Activated T-helper 1 cell treated with Interleukin-2 at 50 U/mL for 16 hours (primary cell): Measurements from ENCODE around the gene CST9.
"Not testable (repeated sequence)": the region's sequence is repeated elsewhere in the genome, so short reads cannot be mapped to it uniquely, and the experiment has no call there.

ENCODE experiments used
- DNase-seq: peaks from one replicate; pipeline ENCODE4 v3.0.0-alpha.2; 2020; ENCODE audit warnings: low read depth

CST9 gene

DNA sequence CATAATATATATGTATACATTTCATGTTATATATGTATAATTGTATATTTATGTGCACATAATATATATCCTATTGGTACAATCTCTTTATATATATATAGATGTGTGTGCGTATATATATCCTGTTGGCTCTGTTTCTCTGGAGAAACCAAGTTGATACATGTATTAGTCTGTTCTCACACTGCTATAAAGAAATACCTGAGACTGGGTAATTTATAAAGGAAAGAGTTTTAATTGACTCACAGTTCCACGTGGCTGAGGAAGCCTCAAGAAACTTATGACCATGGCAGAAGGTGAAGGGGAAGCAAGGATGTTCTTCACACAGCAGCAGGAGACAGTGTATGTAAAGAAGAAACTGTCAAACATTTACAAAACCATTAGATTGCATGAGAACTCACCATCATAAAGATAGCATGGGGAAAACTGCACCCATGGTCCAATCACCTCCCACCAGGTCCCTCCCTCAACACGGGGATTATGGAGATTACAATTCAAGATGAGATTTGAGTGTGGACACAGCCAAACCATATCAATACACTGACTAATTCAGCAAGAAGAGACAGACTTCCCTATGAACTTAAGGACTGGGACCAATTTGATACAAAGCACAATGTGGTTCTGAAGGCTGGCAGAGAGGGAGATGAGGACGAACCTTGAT, 18.1 kb upstream of the CST9 start:
- DNase-seq, result no peak

DNA sequence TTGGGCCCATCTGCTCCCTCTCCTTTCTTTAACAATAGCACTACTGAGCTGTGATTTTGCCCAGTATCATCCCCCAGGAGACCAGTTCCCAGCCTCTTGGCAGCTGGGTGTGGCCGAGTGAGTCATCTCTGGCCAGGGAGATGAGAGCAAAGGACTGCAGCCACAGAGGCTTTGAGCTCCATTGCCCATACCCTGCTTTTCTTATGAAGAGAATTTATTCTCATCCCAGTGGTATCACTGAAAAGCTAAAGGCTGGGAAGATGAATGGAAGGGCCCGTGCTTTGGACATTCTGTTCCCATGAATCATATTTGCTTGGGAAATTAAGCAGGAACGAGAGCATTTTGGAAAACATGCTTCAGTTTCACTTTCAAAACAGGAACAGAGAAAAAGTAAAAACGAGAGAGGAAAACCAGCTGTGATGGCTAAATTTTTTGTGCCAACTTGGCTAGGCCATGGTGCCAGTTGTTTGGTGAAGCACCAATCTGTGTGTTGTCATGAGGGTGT, 17.2 kb upstream of the CST9 start:
- DNase-seq, result no peak

GRCh38 chr20:23622401-23622800, 16.7 kb upstream of the CST9 start:
- DNase-seq, result not testable (repeated sequence)

GRCh38 chr20:23620670-23621386, 15.1 kb upstream of the CST9 start:
- DNase-seq, result not testable (repeated sequence)

- no peak for DNase-seq
These were observed 8.4 kb upstream of the CST9 start for GRCh38 chr20:23614163-23614562.

- no peak for DNase-seq
These were observed 8.0 kb upstream of the CST9 start for GRCh38 chr20:23613676-23614075.

- no peak for DNase-seq
These were observed 6.7 kb upstream of the CST9 start for GRCh38 chr20:23612396-23612795.

- DNase-seq, result no peak
These were observed 3.9 kb upstream of the CST9 start for GRCh38 chr20:23609486-23610109.

GRCh38 chr20:23608251-23608846, 2.6 kb upstream of the CST9 start:
- no peak for DNase-seq

DNA sequence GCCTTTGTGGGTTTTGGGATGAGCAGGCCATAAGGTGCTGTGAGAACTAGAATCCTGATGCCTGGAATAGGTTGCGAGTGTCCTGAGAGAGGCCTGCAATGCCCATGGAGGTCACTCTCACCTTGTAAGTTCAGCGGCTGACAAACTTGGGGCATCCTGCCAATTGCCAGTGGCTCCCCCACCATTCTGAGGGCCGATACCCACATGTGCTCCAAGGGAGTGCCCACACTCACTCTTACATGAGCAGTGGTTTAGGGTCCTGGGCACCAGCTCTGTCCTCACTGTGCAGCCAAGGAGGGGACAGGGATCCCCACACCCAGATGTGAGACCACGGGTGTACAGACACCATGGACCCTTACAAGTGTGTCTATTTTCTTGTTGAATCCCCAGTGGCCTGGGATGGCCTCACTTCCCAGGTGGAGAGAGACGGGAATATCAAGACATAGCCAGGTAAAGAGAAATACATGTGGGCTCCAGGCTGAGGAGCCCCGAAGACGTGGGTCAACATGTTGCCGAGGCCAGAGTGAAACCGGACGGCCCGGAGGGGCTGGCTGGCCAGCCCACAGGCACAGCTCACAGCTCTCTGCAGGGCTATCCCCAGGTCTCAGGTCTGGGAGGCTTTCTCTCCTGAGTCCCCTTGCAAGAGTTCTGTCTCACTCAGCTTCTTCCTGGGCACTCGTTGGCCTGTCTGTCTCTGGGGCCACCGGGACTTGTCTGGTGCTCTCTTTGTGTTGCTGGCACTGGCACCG, 2.0 kb upstream of the CST9 start:
- no peak for DNase-seq

GRCh38 chr20:23606652-23607049, 934 bp upstream of the CST9 start:
- no peak for DNase-seq

DNA sequence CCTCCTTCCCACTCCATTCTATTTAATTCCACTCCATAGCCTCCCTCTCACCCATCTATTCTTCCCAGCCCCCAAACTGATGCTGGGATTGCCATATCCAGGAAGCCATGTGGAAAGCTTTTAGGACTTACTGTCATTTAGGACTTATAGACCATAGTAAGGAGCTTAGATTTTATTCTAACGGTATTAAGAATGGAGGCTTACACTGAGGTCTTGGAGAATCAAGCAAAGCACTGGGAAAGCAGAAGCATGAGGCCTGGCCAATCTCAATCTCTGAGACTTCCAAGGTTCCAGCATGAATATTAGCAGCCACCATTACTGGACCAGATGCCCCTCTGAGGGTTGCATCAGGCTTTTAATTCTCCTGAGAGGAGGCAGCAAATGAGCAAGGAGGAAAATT, 1.4 kb downstream of the CST9 start:
- DNase-seq, result no peak

DNA sequence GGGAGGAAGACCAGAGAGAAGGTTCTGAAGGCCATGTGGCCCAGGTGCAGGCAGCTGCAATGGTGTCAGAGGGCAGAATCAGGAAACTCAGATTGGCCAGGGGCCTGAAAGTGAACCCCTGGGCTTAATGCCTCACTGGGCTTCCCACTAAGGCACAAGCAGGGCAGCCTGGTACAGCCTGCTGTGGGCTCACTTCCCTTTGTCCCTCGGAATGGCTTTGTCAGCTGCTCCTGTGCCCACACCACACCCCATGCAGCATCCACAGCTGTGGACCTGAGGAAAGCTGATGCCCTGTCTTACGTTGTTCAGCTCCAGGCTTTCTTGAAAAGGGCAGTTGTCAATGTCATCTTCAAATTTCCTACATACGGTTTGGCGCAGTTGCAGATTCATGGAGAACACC, 2.4 kb downstream of the CST9 start:
- DNase-seq, result no peak

- DNase-seq, result no peak
These were observed 3.0 kb downstream of the CST9 start for GRCh38 chr20:23602699-23603098.

DNA sequence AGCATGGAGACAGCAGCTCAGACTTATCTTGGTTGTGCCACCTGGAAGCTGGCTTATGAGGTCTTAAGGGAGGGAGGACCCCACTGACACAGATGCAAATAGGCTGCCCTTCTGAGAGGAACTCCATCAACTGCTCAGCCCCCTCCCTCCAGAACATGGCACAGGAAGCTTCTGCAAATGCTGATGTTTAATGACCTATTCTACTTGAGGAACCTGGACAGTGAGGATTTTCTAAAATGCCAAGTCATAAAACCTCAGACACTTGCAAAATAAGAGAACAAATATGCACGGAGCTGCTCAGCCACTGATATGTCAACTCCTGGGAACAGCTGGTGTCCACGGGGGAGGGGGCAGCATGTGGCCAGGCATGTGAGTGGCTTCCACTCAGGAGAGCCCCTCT, 3.5 kb downstream of the CST9 start:
- DNase-seq, result no peak

DNA sequence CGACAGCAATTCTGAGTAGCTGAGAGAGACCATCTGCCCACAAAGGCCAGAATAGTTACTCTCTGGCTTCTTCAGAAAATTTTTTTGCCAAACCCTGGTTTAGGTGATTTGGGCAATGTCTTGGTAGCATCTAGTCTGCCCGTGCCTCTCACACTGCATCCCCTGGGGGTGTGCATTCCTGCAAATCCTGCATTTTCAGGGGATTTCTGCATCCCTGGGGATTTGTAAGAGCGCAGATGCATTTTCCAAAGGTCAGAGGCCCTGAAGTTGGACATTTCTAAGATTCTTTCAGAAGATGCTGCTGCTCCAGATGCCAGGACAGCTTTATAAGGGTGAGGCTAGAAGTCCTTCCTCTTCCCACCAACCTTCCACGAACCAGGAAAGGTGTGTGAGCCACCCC, 4.0 kb downstream of the CST9 start:
- no peak for DNase-seq

DNA sequence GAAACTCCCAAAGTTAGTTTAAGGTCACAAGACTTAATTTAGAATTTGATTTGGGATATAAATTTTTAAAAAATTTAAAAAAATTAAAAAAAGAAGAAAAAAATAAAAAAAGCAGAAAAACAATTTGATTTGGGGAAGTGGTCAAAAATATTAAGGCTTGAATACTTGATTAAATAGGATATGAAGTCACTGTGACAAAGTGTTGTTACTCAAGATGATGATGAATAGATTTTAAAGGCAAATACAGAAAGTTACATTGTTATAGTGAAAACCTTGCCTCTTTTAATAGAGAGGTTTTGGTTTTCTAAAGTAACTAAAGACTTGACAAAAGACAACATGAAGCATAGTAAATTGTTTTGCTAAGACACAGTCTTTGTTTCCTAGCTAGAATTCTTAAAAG, 7.2 kb downstream of the CST9 start:
- no peak for DNase-seq

- no peak for DNase-seq
These were observed 9.0 kb downstream of the CST9 start for GRCh38 chr20:23596579-23597250.

DNA sequence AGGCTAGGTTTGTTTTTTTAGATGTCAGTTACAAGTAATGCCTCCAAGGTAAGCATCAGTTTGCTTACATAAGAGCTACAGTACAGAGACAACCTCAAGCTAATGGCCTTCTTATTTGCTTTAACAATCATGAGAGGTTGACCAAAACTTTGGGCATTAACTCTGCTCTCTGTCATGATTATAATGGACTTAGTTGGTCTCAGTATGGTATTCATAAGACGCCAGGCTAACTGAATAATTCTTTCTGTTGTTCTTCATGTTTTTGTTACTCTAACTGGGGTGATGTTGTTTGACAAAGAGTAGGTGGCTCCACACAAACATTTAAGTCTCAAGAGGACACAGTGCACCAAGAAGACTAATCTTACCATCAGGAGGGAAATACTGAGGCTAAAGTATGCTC, 9.8 kb downstream of the CST9 start:
- no peak for DNase-seq

GRCh38 chr20:23588434-23589403, 17.0 kb downstream of the CST9 start:
- no peak for DNase-seq
